GM21360 (cell line): Measurements from ENCODE around the gene PCDH9.
A peak's percentile ranks its signal among the peaks of the same experiment; 100 is the strongest.

Experiments used
- ATAC-seq: cut with Tn5 transposase; IDR thresholded peaks from one replicate; pipeline ENCODE4 v1.9.1; 2021; ENCODE audit warnings: mild to moderate bottlenecking, moderate library complexity; ENCODE audit not compliant: unreplicated experiment

PCDH9 gene

DNA sequence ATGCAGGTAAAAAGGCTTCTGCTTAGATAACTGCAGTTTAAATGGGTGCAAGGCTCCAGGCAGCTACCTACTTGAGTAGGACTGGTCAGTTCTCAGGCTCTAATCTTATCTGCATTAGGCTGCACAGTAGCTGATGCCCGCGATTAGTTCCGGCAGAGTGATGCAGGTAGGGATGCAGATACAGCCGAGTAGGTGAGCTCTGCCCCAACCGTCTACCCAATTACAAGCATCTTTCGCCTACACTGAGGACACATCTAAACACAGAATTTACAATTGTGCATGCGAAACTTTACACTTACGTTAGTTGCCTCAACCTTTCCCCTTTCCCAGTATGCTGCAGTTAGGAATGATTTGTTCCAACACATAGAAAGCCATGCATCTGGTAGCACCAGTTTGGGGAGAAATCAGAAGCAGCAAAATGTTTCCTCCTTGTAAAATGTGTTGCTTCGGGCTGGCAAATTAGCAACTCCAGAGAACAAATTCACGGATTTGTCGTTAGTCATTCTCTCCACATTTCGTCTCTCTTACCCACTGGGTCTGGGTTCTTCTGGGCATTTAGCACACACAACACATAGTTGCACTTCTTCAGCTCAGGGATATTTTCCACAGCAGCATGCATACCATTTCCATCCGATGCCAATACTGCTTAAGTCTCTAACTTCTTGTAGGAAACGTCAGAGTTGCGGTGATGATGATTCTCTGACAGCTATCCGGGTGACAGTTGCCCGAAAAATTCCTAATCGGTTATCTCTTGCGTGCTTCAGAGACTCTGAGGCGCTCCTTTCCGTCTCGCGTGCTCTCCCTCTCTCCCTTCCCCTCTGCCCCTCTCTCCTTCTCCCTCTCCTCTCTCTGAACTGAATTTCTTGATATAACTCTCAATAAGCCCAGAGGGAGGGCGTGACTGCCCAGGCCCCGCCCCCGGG lies at the start of gene PCDH9:
Gene PCDH9 (minus strand): TSS at position 856 of the 923 bp plus-strand sequence. CDS start 1,896 bp downstream, outside the sequence.
- peak; percentile 1 for ATAC-seq

- ATAC-seq, result no peak
Observed at GRCh38 chr13:67278235-67278634, 48.1 kb upstream of the PCDH9 start.

DNA sequence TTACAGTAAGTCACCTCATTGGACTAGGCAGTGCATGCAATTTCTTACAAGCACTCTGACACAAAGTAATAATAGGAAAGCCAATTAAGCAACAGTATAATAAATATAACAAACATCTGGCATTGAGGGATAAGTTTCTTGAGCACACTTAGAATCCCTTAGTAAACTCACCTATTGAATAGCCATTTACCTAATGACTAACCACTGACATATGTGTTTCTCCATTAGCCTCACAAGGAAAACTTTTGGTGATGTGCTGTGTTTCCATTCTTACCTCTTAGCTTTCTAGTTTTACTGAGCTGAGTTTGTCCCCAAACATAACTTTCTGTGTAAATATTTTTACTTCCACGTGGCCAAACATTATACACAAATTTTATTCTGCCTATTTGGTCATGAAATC lies 47.4 kb upstream of the PCDH9 start:
- ATAC-seq, result no peak

DNA sequence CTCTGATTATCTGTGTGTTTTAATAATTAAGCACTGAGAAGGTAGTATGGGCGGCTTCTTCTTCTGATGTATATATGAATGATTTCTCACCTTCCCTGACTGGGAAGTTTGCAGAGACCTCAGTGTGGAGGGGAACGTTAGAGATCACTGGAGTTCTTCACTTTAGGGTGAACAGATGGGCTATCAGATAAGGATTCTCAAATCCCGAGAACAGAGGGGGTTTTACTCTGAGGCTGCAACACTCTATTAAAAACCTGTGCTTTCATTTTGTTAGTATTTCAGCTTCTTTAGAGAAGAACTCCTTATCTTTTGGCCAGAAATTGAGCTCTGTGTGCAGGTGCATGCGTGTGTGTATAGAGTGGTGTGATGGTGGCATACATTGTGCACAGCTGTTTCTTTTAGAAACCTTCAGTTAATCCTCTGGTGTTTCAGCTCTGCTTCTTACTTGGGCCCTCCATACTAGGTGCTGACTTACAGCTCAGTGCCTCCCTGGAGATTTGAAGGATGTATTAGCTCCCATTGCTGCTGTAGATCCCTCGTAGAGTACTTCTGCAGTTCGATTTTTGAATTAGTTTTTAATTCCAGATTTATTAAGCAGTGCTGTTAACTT lies 45.3 kb upstream of the PCDH9 start:
- no peak for ATAC-seq

GRCh38 chr13:67273001-67273400 lies 42.9 kb upstream of the PCDH9 start:
- no peak for ATAC-seq

DNA sequence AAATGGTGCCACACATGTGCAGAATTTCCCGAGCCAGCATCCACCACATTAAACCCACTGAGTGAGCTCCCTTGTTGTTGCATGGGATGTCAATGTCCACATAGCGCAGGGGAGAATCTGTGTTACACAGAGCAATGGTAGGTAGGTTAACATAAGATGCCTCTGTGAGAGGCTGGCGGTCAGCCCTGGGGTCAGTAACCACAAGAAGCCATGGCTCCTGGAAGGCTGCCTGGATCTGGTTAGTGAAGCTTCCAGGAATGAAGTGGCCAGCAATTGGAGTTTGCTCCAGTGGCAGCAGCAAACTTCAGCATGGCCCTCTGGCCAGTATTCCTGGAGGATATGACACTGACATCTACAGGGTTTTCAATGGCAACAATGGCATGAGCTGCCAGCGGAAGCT lies 37.0 kb upstream of the PCDH9 start:
- no peak for ATAC-seq

GRCh38 chr13:67259208-67259607 lies 29.1 kb upstream of the PCDH9 start:
- ATAC-seq, result no peak

DNA sequence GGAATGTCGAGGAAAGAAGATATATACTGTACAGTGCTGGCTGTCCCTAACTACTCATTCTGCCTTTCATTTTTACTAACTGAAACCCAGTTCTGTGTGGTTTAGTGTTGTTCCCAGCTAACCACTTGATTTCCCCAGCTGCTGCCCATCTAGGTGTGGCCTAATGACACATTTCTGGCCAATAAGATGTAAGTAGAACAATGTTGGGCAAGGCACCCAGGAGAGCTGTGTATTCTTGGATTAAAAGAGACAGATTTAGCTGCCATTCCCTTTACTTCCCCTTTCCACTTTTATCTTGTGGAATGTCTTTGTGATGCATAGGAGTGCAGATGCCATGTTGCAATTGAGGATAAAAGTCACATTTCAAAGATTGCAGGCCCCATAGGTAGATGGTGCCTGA lies 28.3 kb upstream of the PCDH9 start:
- no peak for ATAC-seq

DNA sequence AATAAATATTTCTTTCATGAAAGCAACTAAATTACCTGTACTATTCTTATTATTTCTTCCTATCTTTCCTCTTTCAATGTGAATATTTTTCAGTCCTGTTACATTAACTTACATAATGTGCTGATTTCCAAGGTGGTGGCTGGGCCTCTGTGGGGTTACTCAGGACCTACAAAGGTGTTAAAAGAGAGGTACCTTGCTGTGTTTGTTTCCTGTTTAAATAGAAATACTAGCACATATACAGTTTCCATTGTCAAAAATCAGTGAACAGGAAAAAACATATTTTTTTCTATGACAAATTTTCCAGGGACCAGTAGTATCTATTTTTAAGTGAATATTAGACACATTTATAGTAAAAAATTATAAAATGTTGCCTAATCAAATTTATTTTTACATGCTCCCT lies 8.7 kb upstream of the PCDH9 start:
- ATAC-seq, result no peak

DNA sequence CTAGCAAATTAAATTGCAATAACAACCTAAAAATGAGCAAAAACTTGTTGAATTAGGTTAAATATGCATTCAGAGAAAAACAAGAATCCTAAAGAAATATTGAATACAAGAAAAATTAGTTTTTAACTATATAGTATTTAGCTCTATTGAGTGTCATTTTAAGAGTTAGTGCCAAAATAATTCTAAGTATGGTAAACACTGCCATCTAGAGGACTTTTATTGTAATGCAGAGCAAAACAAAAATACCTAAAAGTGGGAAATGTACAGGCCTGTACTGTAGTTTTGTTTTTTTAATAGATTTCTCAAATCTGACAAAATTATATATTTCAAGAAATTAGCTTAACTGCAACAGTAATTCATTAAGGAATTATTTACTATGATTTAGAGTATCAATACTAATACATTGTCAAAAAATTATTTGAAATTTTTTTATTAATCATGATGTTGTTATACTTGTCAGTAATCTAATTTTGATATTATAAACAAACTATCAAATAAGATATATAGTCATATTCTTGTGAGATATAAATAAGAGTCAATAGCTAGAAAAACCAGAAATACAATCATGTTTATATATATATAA lies 8.2 kb upstream of the PCDH9 start:
- peak; percentile 82 for ATAC-seq

- ATAC-seq, result no peak
Observed at GRCh38 chr13:67235265-67235664, 5.1 kb upstream of the PCDH9 start.

DNA sequence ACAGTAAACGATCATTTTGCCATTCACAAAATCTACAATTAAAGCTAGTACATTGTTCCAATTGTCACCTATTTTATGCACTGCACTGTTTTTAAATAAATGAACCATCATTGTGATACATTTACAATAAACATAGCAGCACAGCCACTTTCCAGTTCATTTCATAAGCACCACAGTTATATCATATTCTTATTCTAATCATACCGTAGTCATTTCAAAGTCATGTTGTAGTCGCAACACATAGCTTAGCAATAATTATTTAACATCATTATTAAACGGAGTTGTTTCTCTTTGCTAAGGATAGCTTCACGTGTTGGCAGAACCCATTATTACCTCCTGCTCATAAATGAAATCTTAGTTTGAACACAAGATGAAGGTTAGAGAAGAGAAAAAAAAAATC lies 2.2 kb upstream of the PCDH9 start:
- ATAC-seq, result no peak

DNA sequence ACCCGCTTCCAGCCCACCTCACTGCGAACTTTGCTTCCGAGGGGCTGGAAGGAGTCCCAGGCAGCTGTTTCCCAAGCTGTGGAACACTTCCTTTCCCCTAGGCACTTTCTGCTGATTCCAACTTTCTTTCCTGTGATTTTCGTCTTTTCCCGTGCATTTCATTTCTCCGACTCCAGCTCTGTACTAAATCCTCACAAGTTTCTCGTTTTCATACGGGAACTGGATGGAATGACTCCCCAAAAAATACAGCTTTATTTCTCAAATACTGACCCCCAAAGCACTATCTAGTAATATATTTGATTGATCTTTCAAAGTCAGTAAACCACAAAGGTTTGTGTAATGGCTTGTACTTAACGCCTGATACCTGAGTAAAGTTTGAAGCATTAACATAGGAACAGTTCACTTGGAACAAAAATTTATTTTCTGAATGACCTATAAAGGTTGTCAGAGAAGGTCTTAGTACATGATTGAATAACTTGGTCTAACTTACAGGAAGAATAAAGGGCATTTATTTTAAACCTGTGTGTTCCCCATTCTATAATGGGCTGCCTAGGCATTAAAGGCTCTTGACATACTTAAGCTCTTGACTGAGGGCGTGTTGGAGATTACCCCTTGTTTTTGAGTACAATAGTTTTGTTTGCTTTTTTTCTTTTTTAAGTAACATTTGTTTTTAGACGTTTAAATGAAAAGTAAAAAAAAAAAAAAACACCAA lies 1.3 kb upstream of the PCDH9 start:
- no peak for ATAC-seq

- ATAC-seq, result peak; percentile 99
Observed at GRCh38 chr13:67230404-67231288, 510 bp upstream of the PCDH9 start.

- no peak for ATAC-seq
Observed at GRCh38 chr13:67228916-67229315, 1.2 kb downstream of the PCDH9 start.

DNA sequence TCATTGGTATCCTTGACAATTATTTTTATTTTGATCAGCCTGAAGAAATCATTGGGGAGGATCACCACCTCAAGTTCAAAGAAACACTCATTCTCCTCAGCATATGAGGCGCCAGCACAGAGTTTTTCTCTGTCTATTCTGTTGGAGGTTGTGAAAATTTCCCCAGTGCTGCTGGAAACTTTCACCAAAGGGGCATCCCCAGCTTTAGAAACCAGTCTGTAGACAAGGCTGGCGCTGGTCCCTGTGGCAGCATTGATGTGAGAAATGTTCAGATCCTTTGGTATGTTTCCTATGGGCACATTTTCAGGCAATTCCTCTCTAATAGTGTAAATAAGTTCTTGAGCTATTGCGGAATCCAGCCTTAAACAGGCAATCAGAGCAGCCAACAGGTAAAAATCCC lies 2.1 kb downstream of the PCDH9 start:
- ATAC-seq, result no peak

- ATAC-seq, result no peak
Observed at GRCh38 chr13:67227131-67227983, 2.8 kb downstream of the PCDH9 start.

GRCh38 chr13:67226696-67227095 lies 3.4 kb downstream of the PCDH9 start:
- no peak for ATAC-seq
